Epithelial cell of esophagus (primary cell): Measurements from ENCODE around the gene PPM1E.

Experiments used
- DNase-seq: peaks from one replicate; pipeline ENCODE4 v3.0.0; 2010; ENCODE audit warnings: low read depth
- H3K4me3 ChIP-seq: 2 replicates; pipeline ENCODE4 v1.5.1; 2011; ENCODE audit warnings: mild to moderate bottlenecking, low read length, control low read depth
- TF ChIP-seq, protein P1 (sequence below): IDR thresholded peaks from 2 replicates; pipeline ENCODE4 v1.5.1; 2011; ENCODE audit warnings: low read depth, mild to moderate bottlenecking, low read length, control low read depth, inconsistent platforms; ENCODE audit not compliant: insufficient read depth; ENCODE audit errors: missing control alignments

Gene PPM1E

DNA sequence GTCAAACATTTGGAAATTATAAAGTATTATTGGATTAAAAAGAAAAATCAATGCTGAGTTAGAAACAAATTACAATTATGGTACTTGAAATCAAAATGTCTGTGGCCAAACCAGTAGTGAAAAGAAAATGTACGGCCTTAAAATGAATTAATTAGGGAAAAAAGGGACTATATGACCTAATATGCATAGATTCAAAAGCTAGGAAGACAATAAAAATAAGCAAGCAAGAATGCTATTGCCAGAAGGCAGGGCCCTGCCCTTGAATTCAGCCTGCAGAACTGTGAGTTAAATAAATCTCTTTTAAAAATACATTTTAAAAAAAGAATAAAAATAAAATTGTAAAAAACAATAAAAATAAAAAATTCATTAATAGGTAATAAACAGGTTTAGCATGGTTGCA is 262.4 kb downstream of the PPM1E start:
- DNase-seq = no peak
- TF ChIP-seq, protein P1, sequence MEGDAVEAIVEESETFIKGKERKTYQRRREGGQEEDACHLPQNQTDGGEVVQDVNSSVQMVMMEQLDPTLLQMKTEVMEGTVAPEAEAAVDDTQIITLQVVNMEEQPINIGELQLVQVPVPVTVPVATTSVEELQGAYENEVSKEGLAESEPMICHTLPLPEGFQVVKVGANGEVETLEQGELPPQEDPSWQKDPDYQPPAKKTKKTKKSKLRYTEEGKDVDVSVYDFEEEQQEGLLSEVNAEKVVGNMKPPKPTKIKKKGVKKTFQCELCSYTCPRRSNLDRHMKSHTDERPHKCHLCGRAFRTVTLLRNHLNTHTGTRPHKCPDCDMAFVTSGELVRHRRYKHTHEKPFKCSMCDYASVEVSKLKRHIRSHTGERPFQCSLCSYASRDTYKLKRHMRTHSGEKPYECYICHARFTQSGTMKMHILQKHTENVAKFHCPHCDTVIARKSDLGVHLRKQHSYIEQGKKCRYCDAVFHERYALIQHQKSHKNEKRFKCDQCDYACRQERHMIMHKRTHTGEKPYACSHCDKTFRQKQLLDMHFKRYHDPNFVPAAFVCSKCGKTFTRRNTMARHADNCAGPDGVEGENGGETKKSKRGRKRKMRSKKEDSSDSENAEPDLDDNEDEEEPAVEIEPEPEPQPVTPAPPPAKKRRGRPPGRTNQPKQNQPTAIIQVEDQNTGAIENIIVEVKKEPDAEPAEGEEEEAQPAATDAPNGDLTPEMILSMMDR = no peak
- H3K4me3 ChIP-seq = no peak overlapping the region

DNA sequence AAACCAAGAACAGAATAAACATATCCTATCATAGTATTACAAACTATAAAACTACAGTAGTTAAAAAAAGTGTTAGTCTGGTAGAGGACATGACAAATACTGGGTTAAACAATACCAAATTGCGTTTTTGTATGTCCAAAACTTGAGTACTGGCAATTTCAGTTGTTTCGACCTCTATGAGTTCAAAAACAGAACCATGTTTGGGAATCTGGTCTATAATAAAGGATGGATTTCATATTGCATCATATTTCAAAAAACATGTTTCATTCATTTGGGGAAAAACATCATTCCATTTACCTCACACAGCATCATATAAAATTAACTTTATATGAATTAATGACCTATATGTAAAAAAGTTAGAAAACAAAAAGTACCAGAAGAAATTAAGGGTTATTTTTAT is 269.3 kb downstream of the PPM1E start:
- TF ChIP-seq, protein P1 = no peak
- DNase-seq = no peak
- no peak overlapping the region for H3K4me3 ChIP-seq

DNA sequence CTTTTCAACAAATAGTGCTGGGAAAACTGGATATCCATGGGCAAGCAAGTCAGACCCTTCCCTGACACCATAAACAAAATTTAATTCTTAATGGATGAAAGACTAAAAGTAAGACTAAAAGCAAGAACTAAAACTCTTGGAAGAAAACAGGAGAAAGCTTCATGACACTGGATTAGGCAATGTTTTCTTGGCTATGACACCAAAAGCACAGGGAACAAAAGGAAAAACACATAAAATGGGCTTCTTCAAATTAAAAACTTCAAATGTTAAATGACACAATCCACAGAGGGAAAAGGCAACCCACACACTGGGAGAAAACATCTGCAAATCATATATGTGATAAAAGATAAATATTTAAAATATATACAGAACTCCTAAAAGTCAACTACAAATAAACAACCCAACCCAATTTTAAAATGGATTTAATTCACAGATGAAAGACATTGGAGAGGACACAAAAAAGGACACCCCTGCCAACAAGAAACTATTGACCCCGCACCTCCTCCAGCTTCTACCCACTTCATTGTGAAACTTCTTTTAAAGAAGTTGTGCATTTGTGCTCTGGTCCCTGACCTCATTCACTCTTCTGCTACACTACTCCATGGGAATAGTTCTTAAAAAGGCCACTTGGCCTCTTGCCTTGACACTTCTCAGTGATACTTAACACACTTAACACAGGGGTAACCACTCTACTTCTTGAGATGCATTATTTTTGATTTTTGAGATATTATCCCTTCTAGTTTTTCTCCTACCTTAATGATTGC is 270.7 kb downstream of the PPM1E start:
- TF ChIP-seq, protein P1 = no peak
- DNase-seq = no peak
- no peak overlapping the region for H3K4me3 ChIP-seq

DNA sequence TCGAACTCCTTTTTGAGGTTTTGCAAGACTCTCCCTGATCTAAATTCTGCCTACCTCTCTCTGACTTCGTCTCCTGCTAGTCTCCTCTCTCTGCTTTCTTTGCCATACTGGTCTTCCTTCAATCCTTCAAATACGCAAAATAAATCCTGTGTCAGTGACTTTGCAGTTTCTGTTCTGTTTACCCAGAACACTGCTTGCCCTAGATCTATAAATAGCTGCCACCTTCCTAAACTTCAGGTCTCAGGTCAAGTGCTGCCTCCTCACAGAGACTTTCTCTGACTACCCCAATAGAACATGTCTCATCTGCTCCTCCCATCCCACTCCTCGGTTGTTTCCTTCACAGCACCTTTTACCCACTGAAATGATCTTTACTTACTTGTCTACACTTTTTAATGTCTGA is 272.1 kb downstream of the PPM1E start:
- TF ChIP-seq, protein P1 = no peak
- no peak overlapping the region for H3K4me3 ChIP-seq
- no peak for DNase-seq

DNA sequence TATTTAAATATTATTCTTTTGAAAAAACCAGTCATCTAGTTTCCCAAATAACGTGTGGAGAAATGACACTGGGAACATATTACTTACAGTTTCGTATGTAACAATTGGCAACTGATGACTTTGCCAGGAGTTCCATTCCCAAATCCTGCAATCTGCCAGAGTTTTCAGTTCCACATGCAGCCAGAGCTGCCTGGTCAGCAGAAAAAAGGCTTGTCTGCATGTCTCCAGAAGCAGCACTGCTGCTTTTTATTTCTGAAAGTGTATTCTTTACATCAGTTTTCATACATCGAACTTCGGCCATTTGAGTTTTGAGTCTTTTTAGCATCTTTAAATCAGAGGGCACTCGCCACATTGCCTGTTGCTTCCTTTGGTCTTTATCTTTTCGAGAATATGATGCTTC is 272.7 kb downstream of the PPM1E start:
- no peak for DNase-seq
- TF ChIP-seq, protein P1 = no peak
- H3K4me3 ChIP-seq = no peak overlapping the region

DNA sequence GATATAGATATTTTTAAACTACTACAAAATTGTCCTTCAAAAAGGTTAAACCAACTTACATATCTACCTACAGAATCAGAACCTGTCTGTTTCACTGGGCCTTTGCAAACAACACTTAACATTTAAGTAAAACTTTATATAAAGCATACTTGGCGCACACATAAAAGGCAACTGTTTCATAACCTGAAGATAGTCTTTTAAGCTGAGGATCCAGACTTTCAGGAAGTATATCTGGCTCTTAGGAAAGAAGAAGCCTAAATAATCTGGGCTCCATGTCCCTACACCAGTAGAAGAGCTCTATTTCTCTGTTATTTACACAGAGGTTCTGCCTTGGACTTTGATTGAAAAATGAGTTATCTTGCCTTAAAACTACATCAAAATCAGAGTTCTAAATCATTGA is 275.2 kb downstream of the PPM1E start:
- TF ChIP-seq, protein P1 = no peak
- no peak overlapping the region for H3K4me3 ChIP-seq
- DNase-seq = no peak
